Measurements from ENCODE around the gene SF3B6. TPM values are rescaled to one million over a fixed set of nuclear protein-coding genes. Genes with fewer than 3 reads are reported as not detected.
"Not testable (repeated sequence)": the region's sequence is repeated elsewhere in the genome, so short reads cannot be mapped to it uniquely, and the experiment has no call there.

SF3B6 gene
- polyA plus RNA-seq, 2 of the 4 experiments (the other 2 are of a cell fraction), result 244 to 315 TPM

- H3K4me3 ChIP-seq; DNase-seq (ENCODE audit: low read depth in 1 of 2, low spot score in 1 of 2); H3K4me1 ChIP-seq; H3K4me2 ChIP-seq; POLR2A ChIA-PET; H3K9me3 ChIP-seq; H3K27ac ChIP-seq; CTCF ChIA-PET; ATAC-seq; FAIRE-seq: not testable (repeated sequence)
- 55% methylated on average over 2 of the region's 2 CpGs for WGBS (ENCODE audit: missing lambda C conversion rate)
These were observed 24.6 kb upstream of the SF3B6 start for GRCh38 chr2:24100732-24101131.

DNA sequence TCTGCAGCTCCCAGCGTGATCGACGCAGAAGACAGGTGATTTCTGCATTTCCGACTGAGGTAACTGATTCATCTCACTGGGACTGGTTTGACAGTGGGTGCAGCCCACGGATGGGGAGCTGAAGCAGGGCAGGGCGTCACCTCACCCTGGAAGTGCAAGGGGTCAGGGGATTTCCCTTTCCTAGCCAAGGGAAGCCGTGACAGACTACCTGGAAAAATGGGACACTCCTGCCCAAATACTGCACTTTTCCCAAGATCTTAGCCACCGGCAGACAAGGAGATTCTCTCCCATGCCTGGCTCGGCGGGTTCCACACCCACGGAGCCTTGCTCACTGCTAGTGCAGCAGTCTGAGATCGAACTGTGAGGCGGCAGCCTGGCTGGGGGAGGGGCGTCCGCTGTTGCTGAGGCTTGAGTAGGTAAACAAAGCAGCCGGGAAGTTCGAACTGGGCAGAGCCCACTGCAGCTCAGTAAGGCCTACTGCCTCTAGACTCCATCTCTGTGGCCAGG, 19.1 kb upstream of the SF3B6 start:
- H3K4me1 ChIP-seq; FAIRE-seq; DNase-seq (ENCODE audit: low read depth in 1 of 2, low spot score in 1 of 2); H3K4me3 ChIP-seq; ATAC-seq; H3K9me3 ChIP-seq; H3K4me2 ChIP-seq; POLR2A ChIA-PET; H3K27ac ChIP-seq: not testable (repeated sequence)
- WGBS (ENCODE audit: missing lambda C conversion rate), result 75% methylated on average over 17 of the region's 17 CpGs
- CTCF ChIA-PET, result interaction anchor here (5.6 kb wide), 1 partner anchor 11 kb away, joined by 47 read pairs; the partner anchor contains the start of gene TP53I3

- CTCF ChIA-PET, result interaction anchor here (5.6 kb wide), 1 partner anchor 9 kb away, joined by 47 read pairs; the partner anchor contains the start of gene TP53I3
- not testable (repeated sequence) for H3K27ac ChIP-seq; DNase-seq (ENCODE audit: low read depth in 1 of 2, low spot score in 1 of 2); FAIRE-seq; H3K4me2 ChIP-seq; ATAC-seq; H3K4me3 ChIP-seq; H3K4me1 ChIP-seq; H3K9me3 ChIP-seq
- POLR2A ChIA-PET, result interaction anchor here (1.0 kb wide), 1 partner anchor 9 kb away, joined by 4 read pairs; the partner anchor contains the start of gene TP53I3
- 80% methylated on average over 5 of the region's 5 CpGs for WGBS (ENCODE audit: missing lambda C conversion rate)
These were observed 17.1 kb upstream of the SF3B6 start for GRCh38 chr2:24093270-24093669.

DNA sequence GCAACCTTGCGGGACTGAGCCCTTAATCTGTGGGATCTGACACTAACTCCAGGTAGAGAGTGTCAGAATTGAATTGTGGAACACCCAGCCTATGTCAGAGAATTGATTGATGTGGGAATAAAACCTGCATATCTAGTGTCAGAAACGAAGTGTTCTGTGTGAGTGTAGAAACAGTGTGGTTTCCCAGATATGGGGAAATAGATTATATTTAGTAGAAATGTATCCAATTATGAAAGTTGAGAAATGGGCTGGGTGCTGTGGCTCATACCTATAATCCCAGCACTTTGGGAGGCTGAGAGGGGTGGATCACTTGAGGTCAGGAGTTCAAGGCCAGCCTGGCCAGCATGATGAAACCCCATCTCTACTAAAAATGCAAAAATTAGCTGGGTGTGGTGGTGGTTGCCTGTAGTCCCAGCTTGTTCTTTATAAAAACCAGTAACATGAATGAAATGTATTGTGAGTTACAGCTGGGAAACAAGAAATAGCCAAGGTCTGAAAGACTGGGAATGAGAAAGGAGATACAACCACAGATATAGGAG, 12.8 kb upstream of the SF3B6 start:
- no peak overlapping the region for H3K27ac ChIP-seq
- FAIRE-seq (no peak), ATAC-seq (no peak), DNase-seq (ENCODE audit: low read depth in 1 of 2, low spot score in 1 of 2) (no peak)
- no peak overlapping the region for H3K4me3 ChIP-seq
- no peaks in the 10 kb centered on the region for H3K9me3 ChIP-seq
- H3K4me1 ChIP-seq, result peaks cover 5% of the 10 kb centered on the region
- POLR2A ChIA-PET, result no interaction called here
- 83% methylated on average over 2 of the region's 2 CpGs for WGBS (ENCODE audit: missing lambda C conversion rate)
- TF ChIP-seq NPAS2 (CRISPR knock-in tag; IDR thresholded peaks at IDR 0.05; ENCODE audit: borderline replicate concordance), result no peak
- TF ChIP-seq EHMT2 (IDR thresholded peaks at IDR 0.05; ENCODE audit: low read depth), result no peak
- TF ChIP-seq HOXA7 (CRISPR knock-in tag; IDR thresholded peaks at IDR 0.05), result no peak
- no peak for TF ChIP-seq PHF8 (IDR thresholded peaks at IDR 0.05; ENCODE audit: borderline replicate concordance, low read depth)
- CTCF ChIA-PET, result no interaction called here
- H3K4me2 ChIP-seq, result no peak overlapping the region

DNA sequence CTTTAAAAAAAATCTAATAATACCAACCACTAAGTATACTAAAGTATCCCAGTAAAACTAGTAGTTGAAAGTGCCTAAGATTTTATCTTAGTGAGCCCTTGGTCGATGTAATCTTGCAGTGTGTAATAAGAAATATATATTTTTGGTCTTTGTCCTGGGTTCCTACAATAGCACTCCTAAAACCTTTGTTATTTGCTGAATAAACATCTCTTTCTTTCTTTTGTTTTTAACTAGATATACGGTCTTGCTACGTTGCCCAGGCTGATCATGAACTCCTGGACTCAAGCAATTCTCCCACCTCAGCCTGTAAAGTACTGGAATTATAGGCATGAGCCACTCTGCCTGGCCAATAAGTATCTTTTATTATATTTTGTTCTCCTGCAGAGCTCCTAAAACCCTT, 10.9 kb upstream of the SF3B6 start:
- Histone ChIP-seq H3K9me3 (no peaks in the 10 kb centered on the region), H3K27ac (no peak overlapping the region), H3K4me2 (no peak overlapping the region), H3K4me3 (no peak overlapping the region), H3K4me1 (peaks cover 18% of the 10 kb centered on the region)
- WGBS (ENCODE audit: missing lambda C conversion rate), result 38% methylated on average over 3 of the region's 3 CpGs
- FAIRE-seq (no peak), DNase-seq (ENCODE audit: low read depth in 1 of 2, low spot score in 1 of 2) (no peak), ATAC-seq (no peak)
- TF ChIP-seq ESRRA (IDR thresholded peaks at IDR 0.05; ENCODE audit: borderline replicate concordance, low read length), result no peak
- no peak for TF ChIP-seq BHLHE40 (IDR thresholded peaks at IDR 0.05; ENCODE audit: low read depth, low read length)
- no peak for TF ChIP-seq CTCF (IDR thresholded peaks at IDR 0.05)
- no peak for TF ChIP-seq ELK1 (IDR thresholded peaks at IDR 0.05; ENCODE audit: low read depth, low read length)
- TF ChIP-seq RFX5 (IDR thresholded peaks at IDR 0.05), result no peak
- TF ChIP-seq EHMT2 (IDR thresholded peaks at IDR 0.05; ENCODE audit: low read depth), result no peak
- no peak for TF ChIP-seq EHF (CRISPR knock-in tag; IDR thresholded peaks at IDR 0.05)
- TF ChIP-seq, protein P1, sequence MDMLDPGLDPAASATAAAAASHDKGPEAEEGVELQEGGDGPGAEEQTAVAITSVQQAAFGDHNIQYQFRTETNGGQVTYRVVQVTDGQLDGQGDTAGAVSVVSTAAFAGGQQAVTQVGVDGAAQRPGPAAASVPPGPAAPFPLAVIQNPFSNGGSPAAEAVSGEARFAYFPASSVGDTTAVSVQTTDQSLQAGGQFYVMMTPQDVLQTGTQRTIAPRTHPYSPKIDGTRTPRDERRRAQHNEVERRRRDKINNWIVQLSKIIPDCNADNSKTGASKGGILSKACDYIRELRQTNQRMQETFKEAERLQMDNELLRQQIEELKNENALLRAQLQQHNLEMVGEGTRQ (IDR thresholded peaks at IDR 0.05), result no peak
- no peak for TF ChIP-seq SMC3 (IDR thresholded peaks at IDR 0.05)
- no peak for TF ChIP-seq HMGXB4 (CRISPR knock-in tag; IDR thresholded peaks at IDR 0.05; ENCODE audit: borderline replicate concordance)
- no peak for TF ChIP-seq ZFP36 (IDR thresholded peaks at IDR 0.05; ENCODE audit: borderline replicate concordance, partially characterized antibody)
- no peak for TF ChIP-seq TP53 (CRISPR knock-in tag; IDR thresholded peaks at IDR 0.05)
- TF ChIP-seq KDM5A (IDR thresholded peaks at IDR 0.05), result no peak
- TF ChIP-seq GATA3 (IDR thresholded peaks at IDR 0.05; ENCODE audit: borderline replicate concordance), result no peak
- TF ChIP-seq JUN (IDR thresholded peaks at IDR 0.05), result no peak
- TF ChIP-seq POLR2A (IDR thresholded peaks at IDR 0.05; ENCODE audit: low read length), result no peak
- TF ChIP-seq RCOR1 (IDR thresholded peaks at IDR 0.05; ENCODE audit: low read depth, low read length), result no peak
- CTCF ChIA-PET, result interaction anchor here (0.9 to 1.5 kb wide), 2 partner anchors 21 to 91 kb away, joined by 3 read pairs; no protein-coding TSS in a partner anchor
- POLR2A ChIA-PET, result no interaction called here
